HCT116 (cell line): ENCODE data around the gene OSBPL8. TPM values are rescaled to one million over a fixed set of nuclear protein-coding genes. Genes with fewer than 3 reads are reported as not detected.

Source experiments
- ATAC-seq: fragments of 200-7000 bp; cut with Tn5 transposase; 2 replicates; pipeline ENCODE4 v1.9.1; 2020; ENCODE audit warnings: mild to moderate bottlenecking, moderate library complexity
- BruUV-seq: library from RNA; stranded (reverse); fragments of 400-500 nt; replicated peaks from 2 replicates; lab custom pipeline; 2021; lab: Mats Ljungman, UMichigan
- CTCF ChIA-PET: fragments of 300-600 bp; sonication (Branson Sonifier 250); formaldehyde crosslinking; loops from one replicate; lab custom pipeline; 2021; ENCODE audit warnings: antibody characterized with exemption; lab: Charles Lee
- POLR2A ChIA-PET: fragments of 300-600, 350-600 bp; sonication (Branson Sonifier 250); formaldehyde crosslinking; loops from one replicate; lab custom pipeline; 2021; ENCODE audit warnings: antibody characterized with exemption; lab: Charles Lee
- RAD21 ChIA-PET, 2 experiments: fragments of 300-600 bp; sonication (Branson Sonifier 250); formaldehyde crosslinking; loops; one replicate each; lab custom pipeline; 2023; ENCODE audit warnings: low total read pairs in 2 of 2; ENCODE audit not compliant: uncharacterized antibody in 2 of 2, unreplicated experiment in 2 of 2, low non-redundant PET in 1 of 2; lab: Charles Lee
- DNase-seq: peaks from one replicate; pipeline ENCODE4 v3.0.0-alpha.2; 2010; ENCODE audit warnings: low read depth, low spot score
- H2AFZ ChIP-seq: fragments of 200-600 bp; shearing (Covaris generic), sonication (generic); 2 replicates; pipeline ENCODE4 v1.6.1; 2017; ENCODE audit warnings: low read depth, mixed run types, mixed read lengths, antibody characterized with exemption, low read length; ENCODE audit not compliant: poor library complexity, severe bottlenecking
- H3K27ac ChIP-seq: 2 replicates; pipeline ENCODE4 v1.5.1; 2012; ENCODE audit warnings: low read depth, low read length
- H3K27me3 ChIP-seq: fragments of 200-600 bp; sonication (generic); 2 replicates; pipeline ENCODE4 v1.6.1; 2016; ENCODE audit warnings: mixed run types, low read length, mixed read lengths; ENCODE audit not compliant: insufficient read depth
- H3K36me3 ChIP-seq, 2 experiments: fragments of 200-500 bp in 1 of 2; fragments of 200-600 bp in 1 of 2; sonication (Bioruptor generic) in 1 of 2; sonication (generic) in 1 of 2; 2 replicates each; pipeline versions ENCODE4 v1.5.1 to v1.6.1; 2014 to 2016; ENCODE audit warnings: low read length in 2 of 2, inconsistent platforms in 1 of 2, mixed read lengths in 1 of 2, mixed run types in 1 of 2; ENCODE audit not compliant: insufficient read depth in 2 of 2, control insufficient read depth in 1 of 2
- H3K4me1 ChIP-seq, 2 experiments: fragments of 200-600 bp in 1 of 2; sonication (generic) in 1 of 2; 2 replicates each; pipeline versions ENCODE4 v1.5.1 to v1.6.1; 2012 to 2017; ENCODE audit warnings: low read length in 2 of 2, inconsistent platforms in 1 of 2, mild to moderate bottlenecking in 1 of 2, mixed read lengths in 1 of 2, mixed run types in 1 of 2, moderate library complexity in 1 of 2; ENCODE audit not compliant: insufficient read depth in 2 of 2, control insufficient read depth in 1 of 2
- H3K4me2 ChIP-seq: fragments of 200-600 bp; sonication (generic); 2 replicates; pipeline ENCODE4 v1.6.1; 2017; ENCODE audit warnings: mixed run types, low read length, mixed read lengths
- H3K4me3 ChIP-seq, 2 experiments: fragments of 200-600 bp in 1 of 2; sonication (generic) in 1 of 2; replicated peaks in 1 of 2; 2 replicates each; pipeline ENCODE4 v1.5.1; 2011 to 2016; ENCODE audit warnings: low read length in 2 of 2, control low read depth in 1 of 2, low read depth in 1 of 2, mild to moderate bottlenecking in 1 of 2, mixed read lengths in 1 of 2, mixed run types in 1 of 2
- H3K79me2 ChIP-seq: fragments of 200-600 bp; sonication (generic); 2 replicates; pipeline ENCODE4 v1.6.1; 2017; ENCODE audit warnings: mild to moderate bottlenecking, mixed run types, low read length, moderate library complexity, mixed read lengths; ENCODE audit not compliant: insufficient read depth
- H3K9ac ChIP-seq: fragments of 200-600 bp; sonication (generic); 2 replicates; pipeline ENCODE4 v1.6.1; 2016; ENCODE audit warnings: low read length, mixed read lengths
- H3K9me2 ChIP-seq: fragments of 200-600 bp; sonication (generic), shearing (Covaris generic); 2 replicates; pipeline ENCODE4 v1.6.1; 2017; ENCODE audit warnings: mixed run types, mild to moderate bottlenecking, moderate library complexity; ENCODE audit not compliant: insufficient read depth
- H3K9me3 ChIP-seq, 2 experiments: fragments of 200-500 bp in 1 of 2; fragments of 200-600 bp in 1 of 2; sonication (Bioruptor generic) in 1 of 2; sonication (generic) in 1 of 2; 2 replicates each; pipeline ENCODE4 v1.6.1; 2014 to 2017; ENCODE audit warnings: low read length in 2 of 2, mixed read lengths in 2 of 2, inconsistent platforms in 1 of 2, low read depth in 1 of 2, mild to moderate bottlenecking in 1 of 2, mixed run types in 1 of 2, moderate library complexity in 1 of 2; ENCODE audit not compliant: control insufficient read depth in 1 of 2, insufficient read depth in 1 of 2
- H4K20me1 ChIP-seq: fragments of 200-600 bp; sonication (generic), shearing (Covaris generic); 2 replicates; pipeline ENCODE4 v1.6.1; 2017; ENCODE audit warnings: mixed run types, mild to moderate bottlenecking, moderate library complexity; ENCODE audit not compliant: insufficient read depth
- CBX3 ChIP-seq: IDR thresholded peaks from 2 replicates; pipeline ENCODE4 v1.6.1; 2012; ENCODE audit warnings: low read depth
- CEBPB ChIP-seq: IDR thresholded peaks from 2 replicates; pipeline ENCODE4 v1.6.1; 2012; ENCODE audit warnings: low read depth
- ELF1 ChIP-seq: IDR thresholded peaks from 2 replicates; pipeline ENCODE4 v1.6.1; 2012; ENCODE audit warnings: low read depth, borderline replicate concordance
- EZH2 ChIP-seq: fragments of 200-600 bp; sonication (generic); IDR thresholded peaks from 2 replicates; pipeline ENCODE4 v1.6.1; 2017; ENCODE audit warnings: antibody characterized with exemption, mixed run types
- FOSL1 ChIP-seq: IDR thresholded peaks from 2 replicates; pipeline ENCODE4 v1.6.1; 2012; ENCODE audit warnings: low read depth
- JUND ChIP-seq: IDR thresholded peaks from 2 replicates; pipeline ENCODE4 v1.6.1; 2012
- SP1 ChIP-seq: IDR thresholded peaks from 2 replicates; pipeline ENCODE4 v1.6.1; 2012; ENCODE audit warnings: low read depth
- TCF7L2 ChIP-seq: IDR thresholded peaks from 2 replicates; pipeline ENCODE4 v1.7.0; 2011; ENCODE audit warnings: borderline replicate concordance, inconsistent platforms; ENCODE audit not compliant: insufficient read depth, insufficient read length; ENCODE audit errors: extremely low read depth
- YY1 ChIP-seq: IDR thresholded peaks from 2 replicates; pipeline ENCODE4 v1.6.1; 2011; ENCODE audit warnings: low read length, low read depth, moderate library complexity, mild to moderate bottlenecking; ENCODE audit not compliant: insufficient replicate concordance; ENCODE audit errors: extremely low read depth
- ZFX ChIP-seq: fragments of 450-650 bp; IDR thresholded peaks from 2 replicates; pipeline ENCODE4 v1.6.1; 2017
- intact Hi-C: fragments of 100-400 bp; cut with micrococcal nuclease; formaldehyde crosslinking; loops from 2 replicates; pipeline ENCODE4 v1.10.0; 2022
- total RNA-seq: library from RNA; stranded (reverse); gene quantifications from one replicate; pipeline ENCODE4 v1.2.1, GENCODE V29; 2021; ENCODE audit not compliant: unreplicated experiment
- TF ChIP-seq, protein P1 (sequence below), 3 experiments: fragments of 200-600 bp in 1 of 3; sonication (generic) in 1 of 3; IDR thresholded peaks in 2 of 3; conservative IDR thresholded peaks in 1 of 3; 2 replicates each; pipeline ENCODE4 v1.5.1; 2012 to 2017; ENCODE audit warnings: low read depth in 2 of 3, low read length in 2 of 3, antibody characterized with exemption in 1 of 3, borderline replicate concordance in 1 of 3, control low read depth in 1 of 3, mild to moderate bottlenecking in 1 of 3, mixed read lengths in 1 of 3, mixed run types in 1 of 3, moderate library complexity in 1 of 3; ENCODE audit not compliant: insufficient read depth in 1 of 3
- TF ChIP-seq, protein P2 (sequence below): IDR thresholded peaks from 2 replicates; pipeline ENCODE4 v1.6.1; 2012
- TF ChIP-seq, protein P3 (sequence below): IDR thresholded peaks from 2 replicates; pipeline ENCODE4 v1.6.1; 2012

The OSBPL8 gene
- total RNA-seq, 1 experiment from 2014 or later, result 115 TPM

DNA sequence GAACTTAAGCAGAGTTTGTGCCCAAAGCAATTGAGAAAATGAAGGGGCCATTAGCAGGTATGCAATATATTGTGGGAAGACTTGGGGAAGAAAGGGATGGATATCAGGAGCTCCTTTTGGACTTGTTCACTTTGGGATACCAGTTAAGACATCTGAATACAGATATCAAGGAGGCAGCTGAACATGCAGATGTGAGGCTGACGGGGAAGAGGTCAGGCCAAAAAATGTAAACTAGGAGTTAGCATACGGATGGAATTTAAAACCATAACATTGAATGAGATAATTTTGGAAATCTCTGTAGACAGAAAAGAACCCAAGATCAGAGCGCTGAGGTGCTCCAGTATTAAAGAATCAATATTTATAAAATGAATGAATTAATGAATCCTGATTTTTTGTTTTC is 53.4 kb downstream of the OSBPL8 start:
- no TSS peak for BruUV-seq
- no peaks in the 10 kb centered on the region for H3K36me3 ChIP-seq
- no peaks in the 10 kb centered on the region for H3K9me2 ChIP-seq
- ChIA-PET CTCF (no interaction called here), POLR2A (no interaction called here), RAD21 (no interaction called here)
- TF ChIP-seq CEBPB, result no peak
- H4K20me1 ChIP-seq, result no peaks in the 10 kb centered on the region
- H3K4me1 ChIP-seq, result no peaks in the 10 kb centered on the region
- H3K27ac ChIP-seq, result no peak overlapping the region
- no peaks in the 10 kb centered on the region for H3K9me3 ChIP-seq
- no peak overlapping the region for H3K4me3 ChIP-seq
- no peak overlapping the region for H3K9ac ChIP-seq
- H2AFZ ChIP-seq, result no peak overlapping the region
- H3K79me2 ChIP-seq, result peaks cover 39% of the 10 kb centered on the region
- no peak overlapping the region for H3K4me2 ChIP-seq
- intact Hi-C loops, result no loop called here
- no peaks in the 10 kb centered on the region for H3K27me3 ChIP-seq
- ATAC-seq (no peak), DNase-seq (no peak)

DNA sequence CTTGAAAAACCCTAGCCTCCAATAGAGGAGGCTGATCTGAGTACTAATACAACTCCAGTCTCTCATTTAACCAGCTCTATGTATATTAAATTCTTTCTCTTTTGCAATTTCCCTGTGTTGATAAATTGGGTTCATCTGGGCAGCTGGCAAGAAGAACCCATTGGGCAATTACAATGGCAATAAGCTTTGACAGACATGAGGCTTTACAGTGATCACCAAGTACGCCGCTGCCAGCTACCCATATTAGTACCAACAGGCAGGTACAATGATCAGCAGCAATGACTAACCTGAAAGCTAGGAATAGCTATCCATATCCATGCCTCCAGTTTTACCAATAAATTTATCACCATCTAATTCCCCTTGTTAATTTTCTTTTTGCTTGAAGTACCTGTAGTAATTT is 54.5 kb downstream of the OSBPL8 start:
- Histone ChIP-seq H3K27me3 (no peaks in the 10 kb centered on the region), H3K9me3 (no peaks in the 10 kb centered on the region), H3K36me3 (no peaks in the 10 kb centered on the region), H3K4me2 (no peak overlapping the region), H3K4me3 (no peak overlapping the region), H2AFZ (no peak overlapping the region), H3K79me2 (peaks cover 40% of the 10 kb centered on the region), H4K20me1 (no peaks in the 10 kb centered on the region), H3K9me2 (no peaks in the 10 kb centered on the region), H3K4me1 (no peaks in the 10 kb centered on the region), H3K27ac (no peak overlapping the region), H3K9ac (no peak overlapping the region)
- TF ChIP-seq ELF1 (no peak), FOSL1 (no peak), JUND (no peak), ZFX (no peak), YY1 (no peak), EZH2 (no peak), SP1 (no peak), CBX3 (no peak), TCF7L2 (no peak)
- TF ChIP-seq, protein P1, sequence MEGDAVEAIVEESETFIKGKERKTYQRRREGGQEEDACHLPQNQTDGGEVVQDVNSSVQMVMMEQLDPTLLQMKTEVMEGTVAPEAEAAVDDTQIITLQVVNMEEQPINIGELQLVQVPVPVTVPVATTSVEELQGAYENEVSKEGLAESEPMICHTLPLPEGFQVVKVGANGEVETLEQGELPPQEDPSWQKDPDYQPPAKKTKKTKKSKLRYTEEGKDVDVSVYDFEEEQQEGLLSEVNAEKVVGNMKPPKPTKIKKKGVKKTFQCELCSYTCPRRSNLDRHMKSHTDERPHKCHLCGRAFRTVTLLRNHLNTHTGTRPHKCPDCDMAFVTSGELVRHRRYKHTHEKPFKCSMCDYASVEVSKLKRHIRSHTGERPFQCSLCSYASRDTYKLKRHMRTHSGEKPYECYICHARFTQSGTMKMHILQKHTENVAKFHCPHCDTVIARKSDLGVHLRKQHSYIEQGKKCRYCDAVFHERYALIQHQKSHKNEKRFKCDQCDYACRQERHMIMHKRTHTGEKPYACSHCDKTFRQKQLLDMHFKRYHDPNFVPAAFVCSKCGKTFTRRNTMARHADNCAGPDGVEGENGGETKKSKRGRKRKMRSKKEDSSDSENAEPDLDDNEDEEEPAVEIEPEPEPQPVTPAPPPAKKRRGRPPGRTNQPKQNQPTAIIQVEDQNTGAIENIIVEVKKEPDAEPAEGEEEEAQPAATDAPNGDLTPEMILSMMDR (IDR thresholded peaks at IDR 0.05 in 2 of 3, conservative IDR thresholded peaks at IDR 0.05 in 1 of 3; ENCODE audit: borderline replicate concordance in 1 of 3, insufficient read depth in 1 of 3, low read depth in 2 of 3, low read length in 2 of 3), result no peak
- TF ChIP-seq, protein P2, sequence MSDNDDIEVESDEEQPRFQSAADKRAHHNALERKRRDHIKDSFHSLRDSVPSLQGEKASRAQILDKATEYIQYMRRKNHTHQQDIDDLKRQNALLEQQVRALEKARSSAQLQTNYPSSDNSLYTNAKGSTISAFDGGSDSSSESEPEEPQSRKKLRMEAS, result no peak
- TF ChIP-seq, protein P3, sequence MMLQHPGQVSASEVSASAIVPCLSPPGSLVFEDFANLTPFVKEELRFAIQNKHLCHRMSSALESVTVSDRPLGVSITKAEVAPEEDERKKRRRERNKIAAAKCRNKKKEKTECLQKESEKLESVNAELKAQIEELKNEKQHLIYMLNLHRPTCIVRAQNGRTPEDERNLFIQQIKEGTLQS, result no peak
- no TSS peak for BruUV-seq
- RAD21 ChIA-PET, result no interaction called here
- no peak for ATAC-seq
- DNase-seq, result no peak
- intact Hi-C loops, result no loop called here
- CTCF ChIA-PET, result no interaction called here
- POLR2A ChIA-PET, result no interaction called here
